ENCODE measurements around the gene SPDYE9.
"Not testable (repeated sequence)": the region's sequence is repeated elsewhere in the genome, so short reads cannot be mapped to it uniquely, and the experiment has no call there.

Gene SPDYE9

DNA sequence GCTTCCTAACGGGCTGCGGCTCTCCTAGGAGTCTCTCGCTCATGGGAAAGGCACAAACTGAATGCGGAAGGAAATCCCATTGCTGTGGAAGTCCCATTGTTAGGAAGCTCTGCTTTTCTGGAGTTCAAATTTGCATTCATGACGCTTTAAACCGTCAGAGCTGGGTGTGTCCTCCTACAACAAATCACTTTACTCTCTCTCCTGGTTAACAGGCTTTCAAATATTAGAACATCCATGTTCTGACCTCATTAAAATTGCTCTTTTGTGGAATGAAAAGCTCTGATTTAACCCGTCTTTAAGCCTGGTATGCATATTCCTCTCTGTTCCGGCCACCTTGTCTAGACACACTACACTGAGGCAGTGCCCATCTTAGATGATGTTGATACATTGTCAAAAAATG, at the start of gene SPDYE9:
SPDYE9 (minus strand) TSS at position 101 of the 400 bp plus-strand sequence. CDS start 1,800 bp downstream, outside the sequence.
- H3K4me1 ChIP-seq; H3K27me3 ChIP-seq; DNase-seq; intact Hi-C loops (cut with DNase I; ENCODE audit: low total_unique reads); H3K27ac ChIP-seq; H3K4me3 ChIP-seq; H3K9me3 ChIP-seq; H3K36me3 ChIP-seq: not testable (repeated sequence)

DNA sequence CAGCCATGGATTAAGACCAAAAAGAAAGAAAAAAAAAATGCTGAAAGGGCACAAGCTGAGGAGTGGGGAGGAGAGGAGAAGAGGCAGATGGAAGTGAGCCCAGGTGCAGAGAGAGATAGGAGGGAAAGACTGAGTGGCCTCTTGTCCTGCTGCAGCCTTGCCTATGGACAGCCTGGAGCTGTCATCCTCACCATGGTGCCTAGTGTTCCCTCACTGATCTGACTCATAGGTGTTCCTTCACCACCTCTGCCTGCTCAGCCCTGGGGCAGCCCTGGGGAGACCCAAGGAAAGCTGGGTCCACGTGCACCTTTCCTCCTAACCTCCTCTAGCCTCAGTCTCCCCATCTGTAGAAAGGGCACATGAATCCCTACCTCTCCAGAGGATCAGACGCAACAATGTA, 49.0 kb upstream of the SPDYE9 start:
- H3K27ac ChIP-seq; DNase-seq; intact Hi-C loops (cut with DNase I; ENCODE audit: low total_unique reads); H3K9me3 ChIP-seq; H3K4me1 ChIP-seq; H3K36me3 ChIP-seq; H3K4me3 ChIP-seq; H3K27me3 ChIP-seq: not testable (repeated sequence)

GRCh38 chr7:73132651-73133217, 46.9 kb upstream of the SPDYE9 start:
- H3K36me3 ChIP-seq; H3K4me1 ChIP-seq; DNase-seq; H3K27me3 ChIP-seq; H3K9me3 ChIP-seq; H3K4me3 ChIP-seq; intact Hi-C loops (cut with DNase I; ENCODE audit: low total_unique reads); H3K27ac ChIP-seq: not testable (repeated sequence)

DNA sequence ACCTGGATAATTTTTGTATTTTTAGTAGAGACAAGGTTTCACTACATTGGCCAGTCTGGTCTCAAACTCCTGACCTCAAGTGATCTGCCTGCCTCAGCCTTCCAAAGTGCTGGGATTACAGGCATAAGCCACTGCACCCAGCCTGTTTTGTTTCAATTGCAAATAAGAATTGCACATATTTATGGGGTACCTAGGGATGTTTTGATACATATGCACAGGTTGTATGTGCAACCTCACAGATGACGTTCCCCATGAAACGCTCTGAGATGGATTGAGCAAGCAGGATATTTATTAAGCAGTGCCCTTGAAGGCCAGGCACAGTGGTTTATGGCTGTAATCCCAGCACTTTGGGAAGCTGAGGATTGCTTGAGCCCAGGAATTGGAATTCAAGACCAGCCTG, 44.8 kb upstream of the SPDYE9 start:
- intact Hi-C loops (cut with DNase I; ENCODE audit: low total_unique reads); H3K27me3 ChIP-seq; H3K4me1 ChIP-seq; H3K9me3 ChIP-seq; H3K4me3 ChIP-seq; DNase-seq; H3K27ac ChIP-seq; H3K36me3 ChIP-seq: not testable (repeated sequence)

DNA sequence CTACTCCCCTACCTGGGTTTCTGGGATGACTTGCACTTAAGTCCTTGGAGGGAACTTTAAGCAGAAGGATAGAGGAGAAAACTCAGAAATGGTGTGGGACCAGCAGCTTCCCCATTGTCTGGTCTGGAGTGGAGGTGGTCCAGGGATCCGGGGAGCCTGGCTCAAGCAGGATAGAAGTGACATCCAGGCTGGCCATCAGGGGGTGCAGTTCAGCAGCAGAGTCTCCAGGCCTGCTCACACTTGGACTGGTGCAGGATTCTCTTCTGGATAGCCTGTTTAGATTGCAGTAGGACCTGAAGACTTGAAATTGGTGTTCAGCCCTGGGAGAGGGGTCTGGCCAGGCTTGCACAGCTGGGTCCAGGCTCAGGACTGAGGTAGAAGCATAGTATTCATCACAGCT, 38.3 kb upstream of the SPDYE9 start:
- H3K4me1 ChIP-seq; DNase-seq; H3K9me3 ChIP-seq; H3K27ac ChIP-seq; H3K36me3 ChIP-seq; intact Hi-C loops (cut with DNase I; ENCODE audit: low total_unique reads); H3K27me3 ChIP-seq; H3K4me3 ChIP-seq: not testable (repeated sequence)

DNA sequence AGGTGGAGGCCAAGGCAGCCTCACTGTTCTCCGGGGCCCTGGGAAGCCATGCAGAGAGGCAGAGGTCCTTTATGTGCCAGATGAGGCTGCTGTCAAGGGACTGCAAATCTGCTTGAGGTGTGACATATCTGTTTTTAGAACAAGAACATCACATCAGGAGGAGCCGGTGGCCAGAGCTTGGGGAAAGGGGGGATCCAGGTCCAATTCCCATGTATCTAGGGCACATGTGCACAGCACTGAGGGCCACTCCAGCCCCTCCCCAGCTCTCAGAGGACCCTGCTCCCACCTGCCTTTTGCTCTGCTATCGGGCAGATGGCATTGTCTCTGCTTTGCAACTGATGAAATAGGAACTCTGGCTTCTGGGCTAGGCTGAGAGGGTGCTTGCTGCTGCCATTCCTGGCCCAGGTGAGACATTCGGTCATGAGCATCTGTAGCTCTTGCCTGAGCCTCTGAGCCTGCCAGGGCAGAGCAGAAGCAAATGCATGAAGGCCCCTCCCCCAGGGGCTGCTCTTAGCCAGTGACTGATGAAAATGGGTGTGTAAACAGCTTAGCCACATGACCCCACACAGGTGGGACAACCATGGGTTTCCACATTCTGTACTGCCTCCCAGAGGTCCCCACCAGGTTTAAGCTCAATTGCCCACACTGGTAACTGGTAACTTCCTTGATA, 37.1 kb upstream of the SPDYE9 start:
- H3K27me3 ChIP-seq; intact Hi-C loops (cut with DNase I; ENCODE audit: low total_unique reads); H3K9me3 ChIP-seq; H3K36me3 ChIP-seq; DNase-seq; H3K27ac ChIP-seq; H3K4me3 ChIP-seq; H3K4me1 ChIP-seq: not testable (repeated sequence)

- intact Hi-C loops (cut with DNase I; ENCODE audit: low total_unique reads); H3K4me1 ChIP-seq; H3K9me3 ChIP-seq; H3K27ac ChIP-seq; H3K36me3 ChIP-seq; DNase-seq; H3K27me3 ChIP-seq; H3K4me3 ChIP-seq: not testable (repeated sequence)
Observed at GRCh38 chr7:73118155-73118554, 32.3 kb upstream of the SPDYE9 start.

- H3K27ac ChIP-seq; DNase-seq; intact Hi-C loops (cut with DNase I; ENCODE audit: low total_unique reads); H3K4me3 ChIP-seq; H3K4me1 ChIP-seq; H3K9me3 ChIP-seq; H3K36me3 ChIP-seq; H3K27me3 ChIP-seq: not testable (repeated sequence)
Observed at GRCh38 chr7:73057811-73058210, 28.0 kb downstream of the SPDYE9 start, which contains the start of gene SPDYE11. Gene SPDYE11, minus strand, starts transcription at chr7:73057911. Its CDS starts 1,800 bp downstream, at chr7:73056111.

- H3K27me3 ChIP-seq; H3K9me3 ChIP-seq; DNase-seq; intact Hi-C loops (cut with DNase I; ENCODE audit: low total_unique reads); H3K27ac ChIP-seq; H3K4me3 ChIP-seq; H3K4me1 ChIP-seq; H3K36me3 ChIP-seq: not testable (repeated sequence)
Observed at GRCh38 chr7:73029666-73030065, 56.2 kb downstream of the SPDYE9 start, which contains the start of gene SPDYE8. Gene SPDYE8, minus strand, starts transcription at chr7:73029766. Its CDS starts 1,800 bp downstream, at chr7:73027966.
